CD4-positive, alpha-beta memory T cell (primary cell): ENCODE data around the gene TENT4B. TPM values are rescaled to one million over a fixed set of nuclear protein-coding genes. Genes with fewer than 3 reads are reported as not detected.
A peak's percentile ranks its signal among the peaks of the same experiment; 100 is the strongest.

Experiments
- CTCF ChIA-PET: fragments of 350-600 bp; sonication (Branson Sonifier 250); formaldehyde crosslinking; loops from one replicate; lab custom pipeline; 2021; ENCODE audit warnings: inconsistent platforms; ENCODE audit not compliant: partially characterized antibody; lab: Charles Lee
- POLR2A ChIA-PET: fragments of 350-600 bp; sonication (Branson Sonifier 250); formaldehyde crosslinking; loops from one replicate; lab custom pipeline; 2021; ENCODE audit not compliant: partially characterized antibody; lab: Charles Lee
- DNase-seq, 5 donors: peaks; one replicate each; pipeline versions ENCODE4 v3.0.0 to v3.0.0-alpha.2; 2020 to 2022; ENCODE audit warnings: mixed read lengths in 1 of 5
- H3K27ac ChIP-seq: one replicate; pipeline ENCODE4 v1.7.0; 2013; ENCODE audit warnings: low read depth, low read length
- H3K27me3 ChIP-seq: 2 replicates; pipeline ENCODE4 v1.7.0; 2013; ENCODE audit warnings: mild to moderate bottlenecking, low read length, moderate library complexity; ENCODE audit not compliant: insufficient read depth
- H3K36me3 ChIP-seq: 2 replicates; pipeline ENCODE4 v1.7.0; 2013; ENCODE audit warnings: mild to moderate bottlenecking, low read length, moderate library complexity; ENCODE audit not compliant: insufficient read depth
- H3K4me1 ChIP-seq: 2 replicates; pipeline ENCODE4 v1.7.0; 2013; ENCODE audit warnings: mild to moderate bottlenecking, low read length, moderate library complexity; ENCODE audit not compliant: insufficient read depth
- H3K4me3 ChIP-seq, 2 donors: one replicate each; pipeline ENCODE4 v1.7.0; 2013; ENCODE audit warnings: low read length in 2 of 2, mild to moderate bottlenecking in 1 of 2
- H3K9me3 ChIP-seq, 2 donors: one replicate each; pipeline ENCODE4 v1.7.0; 2013; ENCODE audit warnings: low read length in 2 of 2, control low read depth in 1 of 2; ENCODE audit not compliant: control insufficient read depth in 1 of 2
- H3K27ac Mint-ChIP-seq, 7 donors: one replicate each; pipeline ENCODE4 v1.8.0; 2020 to 2021; ENCODE audit warnings: mixed read lengths in 7 of 7, mild to moderate bottlenecking in 6 of 7, inconsistent platforms in 3 of 7, moderate library complexity in 3 of 7
- H3K27me3 Mint-ChIP-seq, 2 donors: one replicate each; pipeline ENCODE4 v1.8.0; 2020 to 2021; ENCODE audit warnings: mixed read lengths in 2 of 2
- H3K36me3 Mint-ChIP-seq, 2 donors: one replicate each; pipeline ENCODE4 v1.8.0; 2020 to 2021; ENCODE audit warnings: mixed read lengths in 2 of 2, inconsistent platforms in 1 of 2, mild to moderate bottlenecking in 1 of 2
- H3K4me1 Mint-ChIP-seq, 4 donors: one replicate each; pipeline ENCODE4 v1.8.0; 2020 to 2021; ENCODE audit warnings: mixed read lengths in 4 of 4, mild to moderate bottlenecking in 1 of 4
- H3K4me3 Mint-ChIP-seq, 8 donors: one replicate each; pipeline ENCODE4 v1.8.0; 2020 to 2021; ENCODE audit warnings: mixed read lengths in 8 of 8, mild to moderate bottlenecking in 7 of 8, moderate library complexity in 6 of 8, inconsistent platforms in 3 of 8
- H3K9me3 Mint-ChIP-seq, 8 donors: one replicate each; pipeline ENCODE4 v1.8.0; 2020 to 2021; ENCODE audit warnings: mixed read lengths in 8 of 8, mild to moderate bottlenecking in 5 of 8, inconsistent platforms in 3 of 8, moderate library complexity in 1 of 8
- intact Hi-C: fragments of 100-400 bp; cut with micrococcal nuclease; formaldehyde crosslinking; loops from one replicate; pipeline ENCODE4 v1.15.1; 2023
- polyA plus RNA-seq, 2 donors: library from polyadenylated mRNA; unstranded; fragments of 300-500 nt; fragmentation: Illumina TruSeq; gene quantifications; one replicate each; pipeline ENCODE4 v1.2.3, GENCODE V29; 2021
- total RNA-seq, 2 experiments: library from RNA; stranded (reverse); gene quantifications; one replicate each; pipeline ENCODE4 v1.2.3, GENCODE V29; 2021

The TENT4B gene
- total and polyA plus RNA-seq, 4 experiments from 2014 or later: 2.7 to 23.5 (median 15.2) TPM

DNA sequence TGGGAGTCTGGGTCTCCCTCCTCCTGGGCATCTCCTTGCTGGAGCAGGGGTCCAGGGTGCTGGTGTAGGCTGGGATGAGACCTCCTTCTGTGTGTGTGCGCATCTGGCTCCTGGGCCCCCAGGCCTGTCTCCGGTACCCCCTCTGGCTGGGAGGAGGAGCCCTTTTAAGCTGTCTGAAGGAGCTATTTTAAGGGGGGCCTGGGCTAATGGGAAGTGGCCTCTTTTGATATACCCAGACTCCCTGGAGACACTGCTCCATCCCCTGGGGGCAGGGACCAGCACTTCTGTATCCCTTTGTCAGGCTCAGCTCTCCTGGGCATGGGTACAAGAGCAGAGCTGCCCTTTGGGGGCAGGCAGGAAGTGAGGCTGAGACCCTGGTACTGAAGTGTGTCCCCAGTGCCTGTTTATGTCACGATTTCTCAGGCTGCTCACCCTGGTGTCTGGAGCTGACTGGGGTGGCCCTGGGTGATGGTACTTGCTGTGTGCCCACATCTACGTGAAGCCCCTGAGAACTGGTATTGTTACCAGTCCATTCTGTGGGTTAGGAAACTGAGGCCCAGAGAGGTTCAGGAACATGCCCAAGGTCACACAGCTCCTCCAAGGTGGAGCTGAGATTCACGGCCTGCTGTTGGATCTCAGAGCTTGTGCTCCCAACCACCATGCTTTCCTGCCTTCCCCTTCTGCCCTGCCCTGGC is 119.7 kb downstream of the TENT4B start:
- Histone ChIP-seq H3K4me1 (peaks cover 96% of the 10 kb centered on the region), H3K4me3 (peak overlapping the region; percentile 77 to 90), H3K9me3 (no peaks in the 10 kb centered on the region), H3K27ac (peak overlapping the region; percentile 71), H3K27me3 (no peaks in the 10 kb centered on the region), H3K36me3 (peaks cover 8% of the 10 kb centered on the region)
- DNase-seq: no peak
- H3K4me1 Mint-ChIP-seq: peaks cover 54 to 99% (median 85%) of the 10 kb centered on the region in 4 donors
- POLR2A ChIA-PET: interaction anchor here (1.1 to 12.4 kb wide), 12 partner anchors 8 to 408 kb away, joined by 3 to 252 read pairs (median 14); partner anchors contain the start of genes ADCY7 and SNX20
- peak overlapping the region; percentile 45 to 98 (median 92) for H3K4me3 Mint-ChIP-seq
- CTCF ChIA-PET: interaction anchor here (0.6 to 15.2 kb wide), 10 partner anchors 9 to 534 kb away, joined by 3 to 155 read pairs (median 10); partner anchors contain the start of gene ADCY7
- peak overlapping the region; percentile 96 to 99 (median 98) for H3K27ac Mint-ChIP-seq
- intact Hi-C loops: no loop called here
- peaks cover 15 to 55% of the 10 kb centered on the region in 2 donors for H3K36me3 Mint-ChIP-seq
- H3K27me3 Mint-ChIP-seq: no peaks in the 10 kb centered on the region
- H3K9me3 Mint-ChIP-seq: no peaks in the 10 kb centered on the region

DNA sequence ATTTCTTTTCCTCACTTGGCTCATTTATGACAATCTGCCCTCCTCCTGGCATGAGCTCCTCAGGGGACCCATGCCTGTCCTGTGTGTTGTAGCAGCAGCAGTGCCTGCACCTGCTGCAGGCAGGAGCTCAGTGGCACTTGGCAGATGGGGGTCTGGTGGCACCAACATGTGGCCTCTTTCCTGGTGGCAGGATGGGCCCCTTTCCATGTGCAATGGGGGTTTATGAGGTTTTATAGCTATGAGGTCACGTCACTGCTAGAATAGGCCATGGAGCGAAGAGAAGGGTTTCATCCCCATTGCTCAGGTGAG is 120.2 kb downstream of the TENT4B start:
- Mint-ChIP-seq H3K4me3 (peak overlapping the region; percentile 90 to 98 (median 92)), H3K27ac (peak overlapping the region; percentile 96 to 99 (median 98)), H3K4me1 (peaks cover 57 to 100% (median 88%) of the 10 kb centered on the region in 4 donors), H3K36me3 (peaks cover 14 to 59% of the 10 kb centered on the region in 2 donors), H3K9me3 (no peaks in the 10 kb centered on the region), H3K27me3 (no peaks in the 10 kb centered on the region)
- peak overlapping the region; percentile 71 for H3K27ac ChIP-seq
- intact Hi-C loops: no loop called here
- ChIA-PET POLR2A (interaction anchor here (0.9 to 12.4 kb wide), 17 partner anchors 9 to 408 kb away, joined by 3 to 252 read pairs (median 11); partner anchors contain the start of genes ADCY7 and SNX20), CTCF (interaction anchor here (0.6 to 15.2 kb wide), 10 partner anchors 10 to 533 kb away, joined by 3 to 155 read pairs (median 9); partner anchors contain the start of genes ADCY7 and BRD7)
- no peaks in the 10 kb centered on the region for H3K9me3 ChIP-seq
- peaks cover 98% of the 10 kb centered on the region for H3K4me1 ChIP-seq
- peaks cover 8% of the 10 kb centered on the region for H3K36me3 ChIP-seq
- no peaks in the 10 kb centered on the region for H3K27me3 ChIP-seq
- no peak for DNase-seq
- peak overlapping the region; percentile 77 to 90 for H3K4me3 ChIP-seq

DNA sequence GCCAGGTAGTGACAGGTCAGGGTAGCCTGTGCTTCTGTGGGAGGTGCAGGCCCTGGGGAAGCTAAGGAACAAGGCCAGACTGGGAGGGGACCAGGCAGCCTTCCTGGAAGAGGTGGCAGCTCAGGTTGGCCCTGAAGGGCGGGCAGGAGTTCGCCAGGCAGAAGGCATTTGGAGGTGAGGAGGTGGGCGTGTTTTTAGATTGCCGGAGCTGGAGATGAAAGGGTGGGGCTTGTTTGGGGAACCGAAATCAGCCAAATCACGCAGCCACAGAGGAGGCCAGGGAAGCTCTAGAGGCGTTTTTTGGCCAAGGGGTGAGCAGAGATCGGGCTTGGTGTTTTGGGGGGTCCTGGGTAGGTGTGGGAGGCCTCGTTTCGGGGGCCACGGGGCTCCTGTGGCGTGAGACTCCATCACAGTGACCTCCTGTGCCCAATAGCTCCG is 120.8 kb downstream of the TENT4B start:
- H3K27ac Mint-ChIP-seq: peak overlapping the region; percentile 96 to 99 (median 98)
- peaks cover 59 to 100% (median 89%) of the 10 kb centered on the region in 4 donors for H3K4me1 Mint-ChIP-seq
- H3K36me3 Mint-ChIP-seq: peaks cover 11 to 59% of the 10 kb centered on the region in 2 donors
- POLR2A ChIA-PET: interaction anchor here (0.7 to 12.4 kb wide), 24 partner anchors 9 to 407 kb away, joined by 3 to 252 read pairs (median 8); partner anchors contain the start of genes ADCY7, HEATR3 and SNX20
- Histone ChIP-seq H3K9me3 (no peaks in the 10 kb centered on the region), H3K27me3 (no peaks in the 10 kb centered on the region), H3K4me3 (peak overlapping the region; percentile 77 to 90), H3K4me1 (peaks cover 98% of the 10 kb centered on the region), H3K27ac (peak overlapping the region; percentile 71), H3K36me3 (peaks cover 8% of the 10 kb centered on the region)
- no peaks in the 10 kb centered on the region for H3K9me3 Mint-ChIP-seq
- DNase-seq: peak; percentile 24 to 69 (median 35)
- intact Hi-C loops: loop anchor here (1.0 kb wide), 1 partner anchor 8 kb away; the partner anchor contains the start of gene ADCY7
- H3K4me3 Mint-ChIP-seq: peak overlapping the region; percentile 90 to 98 (median 92)
- CTCF ChIA-PET: interaction anchor here (0.7 to 15.2 kb wide), 16 partner anchors 9 to 532 kb away, joined by 3 to 155 read pairs (median 7); partner anchors contain the start of genes ADCY7, BRD7 and CNEP1R1
- H3K27me3 Mint-ChIP-seq: no peaks in the 10 kb centered on the region

DNA sequence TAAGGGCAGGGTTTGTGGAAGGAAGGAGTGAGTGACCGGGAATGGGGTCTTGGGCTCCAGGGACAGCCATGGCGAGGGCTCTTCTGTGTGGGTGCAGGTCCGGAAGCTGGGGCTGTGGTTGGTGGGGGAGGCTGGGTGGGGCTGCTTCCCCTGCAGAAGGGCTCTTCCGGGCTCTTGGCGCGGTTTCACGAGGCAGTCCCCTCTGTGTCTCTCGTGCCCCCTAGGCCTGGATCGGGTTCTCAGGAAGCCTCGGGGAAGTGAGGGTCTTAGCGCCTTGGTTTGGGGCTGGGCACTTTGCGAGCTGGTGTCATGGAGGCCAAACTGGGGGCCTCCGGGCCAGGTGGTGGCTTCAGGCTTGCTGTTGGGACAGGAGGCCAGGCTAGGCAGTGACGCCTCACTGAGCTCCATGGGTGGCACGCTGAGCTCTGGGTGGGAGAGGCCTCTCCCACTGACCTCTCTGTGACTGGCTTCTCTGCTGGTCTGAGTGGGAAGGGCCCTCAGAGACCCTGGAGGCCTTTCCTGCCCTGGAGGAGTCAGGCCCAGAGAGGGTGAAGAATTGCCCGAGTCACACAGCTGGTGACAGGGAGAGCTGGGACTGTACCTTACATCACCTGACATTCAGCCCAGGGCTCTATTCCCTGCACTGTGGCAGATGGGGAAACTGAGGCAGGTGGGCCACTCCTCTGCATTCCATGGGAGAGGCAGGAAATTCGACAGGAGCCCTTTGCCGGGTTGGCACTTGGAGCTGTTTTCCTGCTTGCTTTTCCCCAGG is 121.4 kb downstream of the TENT4B start:
- H3K9me3 Mint-ChIP-seq: peaks cover 0 to under 1% (median 0%) of the 10 kb centered on the region in 8 donors
- Histone ChIP-seq H3K27ac (peak overlapping the region; percentile 71), H3K27me3 (no peaks in the 10 kb centered on the region), H3K9me3 (no peaks in the 10 kb centered on the region), H3K4me1 (peaks cover 98% of the 10 kb centered on the region), H3K4me3 (peak overlapping the region; percentile 77 to 90), H3K36me3 (peaks cover 8% of the 10 kb centered on the region)
- peaks cover 58 to 100% (median 89%) of the 10 kb centered on the region in 4 donors for H3K4me1 Mint-ChIP-seq
- H3K4me3 Mint-ChIP-seq: peak overlapping the region; percentile 90 to 98 (median 92)
- ChIA-PET CTCF (interaction anchor here (0.7 to 15.2 kb wide), 21 partner anchors 9 to 532 kb away, joined by 3 to 155 read pairs (median 4); partner anchors contain the start of genes ADCY7, BRD7 and CNEP1R1), POLR2A (interaction anchor here (0.7 to 12.4 kb wide), 31 partner anchors 8 to 507 kb away, joined by 3 to 252 read pairs (median 6); partner anchors contain the start of genes ADCY7, CNEP1R1, HEATR3 and SNX20)
- intact Hi-C loops: loop anchor here (1.0 kb wide), 1 partner anchor 8 kb away; the partner anchor contains the start of gene ADCY7
- no peaks in the 10 kb centered on the region for H3K27me3 Mint-ChIP-seq
- peak; percentile 60 to 66 (median 66) for DNase-seq
- H3K36me3 Mint-ChIP-seq: peaks cover 11 to 57% of the 10 kb centered on the region in 2 donors
- peak overlapping the region; percentile 96 to 99 (median 98) for H3K27ac Mint-ChIP-seq

DNA sequence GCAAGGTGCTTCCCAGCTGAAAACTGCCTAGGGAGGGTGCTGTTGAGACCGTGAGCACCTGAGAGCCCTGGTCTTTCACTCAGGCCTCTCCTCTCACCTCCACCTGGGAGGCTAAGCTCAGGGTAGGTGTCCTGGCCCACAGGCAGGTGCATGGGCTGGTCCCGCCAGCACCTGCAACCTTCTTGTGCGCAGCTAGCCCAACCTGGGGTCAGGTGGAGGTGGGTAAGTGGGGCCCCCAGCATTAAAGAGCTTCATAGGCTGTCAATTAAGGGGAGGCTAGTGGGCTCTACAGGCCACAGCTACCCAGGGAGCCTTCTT is 122.0 kb downstream of the TENT4B start:
- peaks cover 0 to 3% (median 0%) of the 10 kb centered on the region in 8 donors for H3K9me3 Mint-ChIP-seq
- CTCF ChIA-PET: interaction anchor here (0.9 to 15.2 kb wide), 16 partner anchors 8 to 392 kb away, joined by 3 to 155 read pairs (median 4); partner anchors contain the start of genes ADCY7 and CNEP1R1
- peaks cover 11 to 54% of the 10 kb centered on the region in 2 donors for H3K36me3 Mint-ChIP-seq
- Histone ChIP-seq H3K4me3 (peak overlapping the region; percentile 77 to 84), H3K27me3 (no peaks in the 10 kb centered on the region), H3K36me3 (peaks cover 8% of the 10 kb centered on the region), H3K27ac (peak overlapping the region; percentile 71), H3K9me3 (no peaks in the 10 kb centered on the region), H3K4me1 (peaks cover 98% of the 10 kb centered on the region)
- peak overlapping the region; percentile 90 to 98 (median 92) for H3K4me3 Mint-ChIP-seq
- intact Hi-C loops: no loop called here
- H3K4me1 Mint-ChIP-seq: peaks cover 60 to 100% (median 90%) of the 10 kb centered on the region in 4 donors
- peak in 1 of 5 donors; percentile 28 for DNase-seq
- no peaks in the 10 kb centered on the region for H3K27me3 Mint-ChIP-seq
- peak overlapping the region; percentile 96 to 99 (median 98) for H3K27ac Mint-ChIP-seq
- POLR2A ChIA-PET: interaction anchor here (0.9 to 12.4 kb wide), 23 partner anchors 8 to 506 kb away, joined by 3 to 252 read pairs (median 8); partner anchors contain the start of genes ADCY7, CNEP1R1 and HEATR3
